Subcutaneous adipose tissue (tissue), 4 donors: ENCODE data around the gene ZNF597. TPM values are rescaled to one million over a fixed set of nuclear protein-coding genes. Genes with fewer than 3 reads are reported as not detected.

ENCODE experiments used
- total RNA-seq, 4 donors: library from RNA; depleted of rRNA; stranded (reverse); fragments of >200 nt; gene quantifications; one replicate each; pipeline ENCODE4 v1.1.0, GENCODE V29; 2016
- TF ChIP-seq, protein P1 (sequence below): fragments of 450-650 bp; IDR thresholded peaks from one replicate; pipeline ENCODE4 v1.5.1; 2016; ENCODE audit warnings: low read depth, mild to moderate bottlenecking, control low read depth, antibody characterized with exemption, moderate library complexity

ZNF597 gene
- total RNA-seq, 4 donors from 2014 or later: 1.9 to 2.5 (median 2.2) TPM

DNA sequence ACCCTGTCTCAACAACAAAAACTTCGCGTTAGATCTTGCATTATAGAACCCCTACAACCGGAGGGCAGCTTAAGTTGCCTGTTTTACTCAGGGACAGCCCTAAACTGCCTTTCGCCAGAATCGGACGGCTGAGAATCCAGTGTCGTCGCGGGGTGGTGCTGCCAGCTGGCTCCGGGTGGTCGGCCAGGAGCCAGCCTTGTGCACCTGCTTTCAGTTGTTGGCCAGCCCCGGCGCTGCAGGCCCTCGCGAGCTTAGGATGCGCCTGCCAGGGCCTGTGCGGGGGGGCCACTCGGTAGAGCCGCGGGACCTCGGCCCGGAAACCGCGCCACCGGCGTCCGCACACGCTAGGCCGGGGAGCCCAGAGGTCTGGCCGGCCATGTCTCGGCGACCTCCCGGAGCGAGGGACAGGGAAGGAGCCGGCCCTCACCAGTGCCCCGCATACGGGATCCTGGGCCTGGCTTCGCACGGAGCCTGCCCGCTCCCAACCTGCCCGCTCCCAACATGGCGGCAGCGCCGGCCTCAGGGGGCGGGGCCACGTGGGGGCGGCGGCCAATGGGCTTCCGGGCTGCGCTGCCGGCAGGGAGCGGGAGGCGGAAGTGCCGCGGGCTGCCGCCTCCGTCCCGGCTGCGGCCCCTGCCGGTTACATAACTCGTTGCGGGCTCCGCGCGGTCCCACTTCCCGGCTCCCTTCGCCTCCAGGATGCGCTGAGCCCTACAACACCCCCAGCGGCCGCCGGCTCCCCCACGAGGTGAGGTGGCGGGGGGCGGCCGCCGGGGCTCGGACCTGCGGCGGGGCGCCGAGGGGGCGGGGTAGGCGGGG, 14.3 kb upstream of the ZNF597 start:
- TF ChIP-seq, protein P1, sequence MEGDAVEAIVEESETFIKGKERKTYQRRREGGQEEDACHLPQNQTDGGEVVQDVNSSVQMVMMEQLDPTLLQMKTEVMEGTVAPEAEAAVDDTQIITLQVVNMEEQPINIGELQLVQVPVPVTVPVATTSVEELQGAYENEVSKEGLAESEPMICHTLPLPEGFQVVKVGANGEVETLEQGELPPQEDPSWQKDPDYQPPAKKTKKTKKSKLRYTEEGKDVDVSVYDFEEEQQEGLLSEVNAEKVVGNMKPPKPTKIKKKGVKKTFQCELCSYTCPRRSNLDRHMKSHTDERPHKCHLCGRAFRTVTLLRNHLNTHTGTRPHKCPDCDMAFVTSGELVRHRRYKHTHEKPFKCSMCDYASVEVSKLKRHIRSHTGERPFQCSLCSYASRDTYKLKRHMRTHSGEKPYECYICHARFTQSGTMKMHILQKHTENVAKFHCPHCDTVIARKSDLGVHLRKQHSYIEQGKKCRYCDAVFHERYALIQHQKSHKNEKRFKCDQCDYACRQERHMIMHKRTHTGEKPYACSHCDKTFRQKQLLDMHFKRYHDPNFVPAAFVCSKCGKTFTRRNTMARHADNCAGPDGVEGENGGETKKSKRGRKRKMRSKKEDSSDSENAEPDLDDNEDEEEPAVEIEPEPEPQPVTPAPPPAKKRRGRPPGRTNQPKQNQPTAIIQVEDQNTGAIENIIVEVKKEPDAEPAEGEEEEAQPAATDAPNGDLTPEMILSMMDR: no peak

DNA sequence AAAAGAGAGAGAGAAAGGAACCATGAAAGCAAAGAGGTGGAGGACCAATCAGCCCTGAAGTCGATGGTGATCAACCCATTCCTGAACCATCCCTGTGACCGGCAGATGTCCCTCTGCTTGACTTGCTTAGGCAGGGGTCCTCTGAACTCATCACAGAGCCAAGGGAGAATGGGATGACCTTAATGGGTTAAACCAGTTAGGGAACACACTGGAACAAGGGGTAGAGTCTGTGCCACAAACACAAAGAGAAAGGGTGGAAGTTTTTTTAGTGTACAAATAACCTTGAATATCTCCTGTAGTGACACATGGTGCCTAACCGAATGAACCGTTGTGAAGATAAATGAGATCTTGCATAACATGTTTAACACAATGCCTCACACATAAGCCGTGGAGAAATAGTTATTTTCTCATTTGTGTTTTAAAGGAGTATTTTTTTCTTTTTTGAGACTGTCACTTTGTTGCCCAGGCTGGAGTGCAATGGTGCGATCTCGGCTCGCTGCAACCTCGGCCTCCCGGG, 11.4 kb upstream of the ZNF597 start:
- TF ChIP-seq, protein P1: no peak

DNA sequence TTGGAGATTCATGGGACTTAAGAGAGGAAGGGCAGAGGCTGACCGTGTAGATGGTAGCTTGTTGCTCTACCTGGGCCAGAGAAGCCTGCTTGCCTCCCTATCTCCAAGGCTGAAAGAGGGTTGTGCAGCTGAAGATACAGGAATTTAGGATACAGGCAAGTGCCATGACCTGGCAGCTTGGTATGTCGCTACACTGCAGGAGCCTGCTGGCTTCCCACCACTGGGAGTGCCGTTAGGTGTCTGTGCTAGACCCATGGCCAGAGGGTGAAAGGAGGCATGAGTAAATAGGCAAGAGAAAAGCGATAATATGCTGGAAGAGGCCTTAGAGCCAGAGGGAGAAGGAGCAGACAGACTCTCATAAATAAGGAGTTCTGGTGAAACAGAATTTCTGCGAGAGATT, 10.8 kb upstream of the ZNF597 start:
- TF ChIP-seq, protein P1: no peak

DNA sequence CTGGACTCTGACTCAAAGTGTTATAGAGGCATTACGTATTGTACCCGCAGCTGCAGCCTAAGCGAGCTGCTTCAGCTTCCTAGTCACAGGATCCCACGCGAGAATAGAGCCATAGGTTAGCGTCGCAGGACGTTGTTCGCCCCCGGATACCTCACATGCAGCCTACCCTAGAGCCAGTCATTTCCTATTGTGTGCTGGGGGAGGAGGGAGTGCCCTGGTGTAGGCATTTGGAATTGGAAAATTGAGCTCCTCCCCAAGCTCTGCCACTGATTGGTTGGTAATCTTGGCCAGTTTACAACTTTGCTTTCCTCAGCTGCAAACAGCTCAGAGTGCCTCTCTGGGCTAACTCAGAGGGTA, 706 bp upstream of the ZNF597 start:
- TF ChIP-seq, protein P1: no peak

DNA sequence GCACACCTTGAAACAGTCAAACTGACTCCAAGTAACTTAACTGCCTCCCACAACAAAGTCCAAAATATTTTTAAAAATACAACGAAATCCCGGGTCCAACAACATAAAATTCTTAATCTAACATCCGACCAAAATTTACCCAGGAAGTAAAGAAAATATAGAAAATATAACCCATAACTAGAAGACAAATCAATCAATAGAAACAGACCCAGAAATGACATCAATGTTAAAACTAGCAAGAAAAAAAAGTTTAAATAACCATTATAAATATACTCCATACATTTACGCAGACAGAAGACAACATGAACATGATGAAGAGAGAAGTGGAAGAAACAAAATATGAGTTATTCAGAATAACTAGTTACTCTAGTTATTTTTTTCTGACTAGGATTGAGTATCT, 3.7 kb downstream of the ZNF597 start:
- TF ChIP-seq, protein P1: no peak

DNA sequence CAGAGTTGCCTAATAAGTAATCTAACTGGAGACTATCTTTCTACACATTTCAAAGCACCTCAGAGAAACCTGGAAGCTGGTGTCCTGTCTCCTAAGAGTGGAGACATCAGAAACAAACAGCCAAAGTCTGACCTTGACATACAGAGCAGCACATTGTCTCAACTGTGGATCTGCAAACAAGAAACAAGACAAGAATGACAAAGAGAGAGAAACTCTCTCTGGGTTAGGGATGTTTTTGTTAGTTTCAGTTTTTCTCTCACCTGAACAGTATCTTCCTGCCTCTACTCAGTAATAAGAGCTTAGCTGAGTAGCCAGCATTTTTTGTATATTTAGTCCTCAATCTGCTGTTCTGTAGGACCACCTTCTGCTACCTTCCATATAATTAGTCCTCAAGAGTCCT, 8.9 kb downstream of the ZNF597 start:
- TF ChIP-seq, protein P1: no peak

DNA sequence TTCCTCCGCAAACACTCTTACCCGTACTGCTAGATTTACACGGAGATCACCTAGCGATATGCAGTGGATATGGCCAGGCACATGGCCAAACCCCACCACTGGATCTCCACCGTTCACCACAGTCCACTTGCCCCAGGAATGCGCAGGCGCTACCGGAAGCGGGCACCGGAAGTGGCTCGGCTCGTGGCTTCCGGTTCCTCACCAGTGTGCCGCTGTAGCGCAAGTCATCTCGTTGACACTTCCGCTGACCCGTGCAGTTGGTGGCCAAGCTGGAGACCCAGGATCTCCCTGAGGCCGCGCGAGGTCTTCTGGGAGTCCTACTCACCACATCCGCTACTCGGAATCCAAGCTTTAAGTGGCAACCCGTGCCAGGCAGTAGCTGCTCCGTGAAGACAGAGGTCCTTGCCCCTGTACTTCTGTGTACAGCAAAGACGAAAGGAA, 11.5 kb downstream of the ZNF597 start:
- TF ChIP-seq, protein P1: no peak
